Stomach (tissue), 9 donors: ENCODE data around the gene ZNF322. TPM values are rescaled to one million over a fixed set of nuclear protein-coding genes. Genes with fewer than 3 reads are reported as not detected.

Experiments used
- DNase-seq, 2 donors: peaks; one replicate each; pipeline versions ENCODE4 v3.0.0 to v3.0.0-alpha.2; 2013 to 2019
- H3K27ac ChIP-seq, 5 donors: fragments of 200-600 bp in 4 of 5; sonication (generic) in 4 of 5; one replicate each; pipeline ENCODE4 v1.5.1; 2013 to 2019; ENCODE audit warnings: mild to moderate bottlenecking in 1 of 5, moderate library complexity in 1 of 5
- H3K27me3 ChIP-seq, 3 donors: fragments of 200-600 bp; sonication (generic); one replicate each; pipeline ENCODE4 v1.5.1; 2017 to 2019; ENCODE audit warnings: mixed run types in 1 of 3
- H3K36me3 ChIP-seq, 4 donors: fragments of 200-600 bp; sonication (generic); 1 replicate in 3 of 4; 2 replicates in 1 of 4; pipeline ENCODE4 v1.5.1; 2016 to 2019
- H3K4me1 ChIP-seq, 4 donors: fragments of 200-600 bp; sonication (generic); one replicate each; pipeline ENCODE4 v1.5.1; 2016 to 2019
- H3K4me3 ChIP-seq, 4 donors: fragments of 200-600 bp; sonication (generic) in 3 of 4; one replicate each; pipeline ENCODE4 v1.5.1; 2016 to 2019; ENCODE audit warnings: mild to moderate bottlenecking in 1 of 4
- H3K9me3 ChIP-seq, 4 donors: fragments of 200-600 bp; sonication (generic); one replicate each; pipeline ENCODE4 v1.5.1; 2016 to 2019
- EP300 ChIP-seq: sonication (generic); formaldehyde crosslinking; IDR thresholded peaks from one replicate; pipeline ENCODE4 v1.6.1; 2017; ENCODE audit warnings: antibody characterized with exemption
- POLR2A ChIP-seq, 4 donors: fragments of 450-650 bp; IDR thresholded peaks; one replicate each; pipeline ENCODE4 v1.6.1; 2016; ENCODE audit warnings: antibody characterized with exemption in 4 of 4, control low read depth in 2 of 4, mild to moderate bottlenecking in 1 of 4, moderate library complexity in 1 of 4
- POLR2AphosphoS5 ChIP-seq, 3 donors: sonication (generic); formaldehyde crosslinking; IDR thresholded peaks; one replicate each; pipeline ENCODE4 v1.6.1; 2016; ENCODE audit warnings: antibody characterized with exemption in 3 of 3
- WGBS, 5 donors: extraction: QIAGEN DNeasy Blood & Tissue Kit in 3 of 5; methylation state at CpG; one replicate each; pipeline versions ENCODE4 v1.1.5 to v1.1.7; 2013 to 2018; 5-methylcytosine and 5-hydroxymethylcytosine counted together
- intact Hi-C: fragments of 100-400 bp; cut with DNase I; formaldehyde crosslinking; loops from one replicate; pipeline ENCODE4 v1.15.1; 2023; ENCODE audit warnings: low total_unique reads
- polyA plus RNA-seq, 3 donors: library from polyadenylated mRNA; stranded (reverse); fragments of 200-250 nt; gene quantifications; one replicate each; pipeline ENCODE4 v1.2.3, GENCODE V29; 2013
- total RNA-seq, 5 donors: library from RNA; depleted of rRNA; stranded (reverse); fragments of >200 nt; gene quantifications; one replicate each; pipeline versions ENCODE4 v1.1.0 to v1.2.3, GENCODE V29; 2014 to 2016
- TF ChIP-seq, protein P1 (sequence below), 7 experiments: fragments of 450-650 bp in 4 of 7; fragments of 200-600 bp in 3 of 7; sonication (generic) in 3 of 7; IDR thresholded peaks; one replicate each; pipeline ENCODE4 v1.5.1; 2016 to 2019; ENCODE audit warnings: antibody characterized with exemption in 7 of 7, control low read depth in 2 of 7, mild to moderate bottlenecking in 1 of 7
- donor health status: healthy with polysubstance abuse.
- donor health status: Bipolar disorder and iron deficiency.
- donor health status: healthy.

The ZNF322 gene
- total and polyA plus RNA-seq, 8 donors = 4.1 to 23.9 (median 8.6) TPM

DNA sequence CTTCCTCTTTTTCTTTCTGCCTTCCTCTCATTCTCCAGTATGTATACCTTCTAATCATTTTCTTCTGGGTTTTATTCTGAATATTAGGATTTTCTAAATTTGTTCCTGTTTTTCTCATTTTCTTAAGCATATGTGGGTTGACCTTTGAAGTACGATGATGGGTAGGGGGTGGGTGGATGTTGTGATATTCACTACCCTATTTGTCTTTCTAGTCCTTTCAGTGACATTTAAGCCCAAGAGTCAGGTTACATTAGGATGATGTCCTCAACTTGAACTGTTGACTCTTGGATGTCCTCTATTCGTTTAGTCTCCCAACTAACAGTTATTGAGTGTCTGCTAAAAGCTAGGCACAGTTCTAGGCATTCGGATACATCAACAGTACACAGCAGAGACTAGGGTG is 55.5 kb downstream of the ZNF322 start:
- Histone ChIP-seq H3K4me1 (no peaks in the 10 kb centered on the region), H3K4me3 (no peak overlapping the region), H3K27ac (no peak overlapping the region), H3K27me3 (no peaks in the 10 kb centered on the region), H3K36me3 (peaks cover 10 to 16% (median 15%) of the 10 kb centered on the region in 4 donors), H3K9me3 (no peaks in the 10 kb centered on the region)
- intact Hi-C loops = no loop called here
- 61 to 77% (median 67%) methylated on average over 3 of the region's 3 CpGs for WGBS, 5 donors
- TF ChIP-seq EP300 (no peak), POLR2AphosphoS5 (IDR thresholded peaks at IDR 0.05) (no peak), POLR2A (IDR thresholded peaks at IDR 0.05) (no peak)
- TF ChIP-seq, protein P1, sequence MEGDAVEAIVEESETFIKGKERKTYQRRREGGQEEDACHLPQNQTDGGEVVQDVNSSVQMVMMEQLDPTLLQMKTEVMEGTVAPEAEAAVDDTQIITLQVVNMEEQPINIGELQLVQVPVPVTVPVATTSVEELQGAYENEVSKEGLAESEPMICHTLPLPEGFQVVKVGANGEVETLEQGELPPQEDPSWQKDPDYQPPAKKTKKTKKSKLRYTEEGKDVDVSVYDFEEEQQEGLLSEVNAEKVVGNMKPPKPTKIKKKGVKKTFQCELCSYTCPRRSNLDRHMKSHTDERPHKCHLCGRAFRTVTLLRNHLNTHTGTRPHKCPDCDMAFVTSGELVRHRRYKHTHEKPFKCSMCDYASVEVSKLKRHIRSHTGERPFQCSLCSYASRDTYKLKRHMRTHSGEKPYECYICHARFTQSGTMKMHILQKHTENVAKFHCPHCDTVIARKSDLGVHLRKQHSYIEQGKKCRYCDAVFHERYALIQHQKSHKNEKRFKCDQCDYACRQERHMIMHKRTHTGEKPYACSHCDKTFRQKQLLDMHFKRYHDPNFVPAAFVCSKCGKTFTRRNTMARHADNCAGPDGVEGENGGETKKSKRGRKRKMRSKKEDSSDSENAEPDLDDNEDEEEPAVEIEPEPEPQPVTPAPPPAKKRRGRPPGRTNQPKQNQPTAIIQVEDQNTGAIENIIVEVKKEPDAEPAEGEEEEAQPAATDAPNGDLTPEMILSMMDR (IDR thresholded peaks at IDR 0.05) = no peak
- DNase-seq = no peak

DNA sequence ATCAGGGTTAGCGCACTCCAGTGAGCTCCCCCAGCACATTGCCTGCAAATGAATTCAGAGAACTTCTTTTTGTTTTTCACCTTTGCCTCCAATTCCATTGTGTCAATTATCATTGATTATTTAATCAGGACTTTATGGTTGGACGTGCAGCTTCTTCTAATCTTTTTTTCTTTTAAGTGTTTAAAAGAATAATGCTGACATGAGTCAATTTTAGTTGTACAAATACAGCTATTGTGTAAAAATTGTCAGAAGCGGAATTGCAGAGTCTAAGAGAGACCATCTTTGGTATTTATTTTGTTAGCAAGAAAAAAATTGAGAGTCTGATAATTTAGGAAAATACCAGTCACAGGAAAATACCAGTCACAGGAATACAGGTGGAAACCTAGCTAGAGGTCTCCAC is 57.3 kb downstream of the ZNF322 start:
- Histone ChIP-seq H3K27me3 (no peaks in the 10 kb centered on the region), H3K36me3 (peaks cover 14 to 27% (median 27%) of the 10 kb centered on the region in 4 donors), H3K4me1 (peaks cover 9 to 16% (median 13%) of the 10 kb centered on the region in 4 donors), H3K4me3 (no peak overlapping the region), H3K27ac (no peak overlapping the region), H3K9me3 (no peaks in the 10 kb centered on the region)
- no peak for DNase-seq
- intact Hi-C loops = no loop called here
- WGBS, 5 donors = 66 to 76% (median 72%) methylated on average over 3 of the region's 3 CpGs
- TF ChIP-seq, protein P1 (IDR thresholded peaks at IDR 0.05) = no peak
- TF ChIP-seq POLR2AphosphoS5 (IDR thresholded peaks at IDR 0.05) (no peak), POLR2A (IDR thresholded peaks at IDR 0.05) (no peak), EP300 (no peak)

DNA sequence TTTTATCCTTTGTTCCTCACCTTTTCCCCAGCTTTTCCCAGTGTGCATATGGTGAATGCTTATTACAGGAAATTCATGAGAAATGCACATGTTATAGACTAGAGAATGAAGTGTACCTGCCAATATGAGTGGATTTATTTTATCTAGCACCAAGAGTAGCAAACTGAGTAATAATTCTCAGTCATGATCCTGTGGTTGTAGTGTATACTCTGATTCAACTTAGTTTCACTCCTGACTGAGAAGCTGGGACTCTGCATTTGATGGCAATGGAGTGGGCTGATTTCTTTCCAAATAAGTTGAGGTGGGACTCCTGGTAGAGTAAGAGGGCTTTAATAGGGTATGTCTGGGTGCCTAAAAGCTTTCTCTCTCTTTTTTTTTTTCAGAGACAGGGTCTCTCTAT is 58.8 kb downstream of the ZNF322 start:
- no peak for DNase-seq
- H3K9me3 ChIP-seq = no peaks in the 10 kb centered on the region
- H3K27ac ChIP-seq = no peak overlapping the region
- H3K36me3 ChIP-seq = peaks cover 14 to 27% (median 27%) of the 10 kb centered on the region in 4 donors
- no peak overlapping the region for H3K4me3 ChIP-seq
- TF ChIP-seq, protein P1 (IDR thresholded peaks at IDR 0.05) = no peak
- TF ChIP-seq POLR2A (IDR thresholded peaks at IDR 0.05) (no peak), POLR2AphosphoS5 (IDR thresholded peaks at IDR 0.05) (no peak), EP300 (no peak)
- H3K4me1 ChIP-seq = peaks cover 9 to 24% (median 18%) of the 10 kb centered on the region in 4 donors
- intact Hi-C loops = no loop called here
- no peaks in the 10 kb centered on the region for H3K27me3 ChIP-seq

GRCh38 chr6:26599591-26599990 is 60.0 kb downstream of the ZNF322 start:
- DNase-seq = no peak
- H3K27me3 ChIP-seq = peaks cover 0 to 6% (median 0%) of the 10 kb centered on the region in 3 donors
- intact Hi-C loops = loop anchor here (10.0 kb wide), 1 partner anchor 255 kb away; no protein-coding TSS in a partner anchor
- peaks cover 9 to 33% (median 25%) of the 10 kb centered on the region in 4 donors for H3K4me1 ChIP-seq
- H3K9me3 ChIP-seq = no peaks in the 10 kb centered on the region
- H3K27ac ChIP-seq = no peak overlapping the region
- H3K36me3 ChIP-seq = peaks cover 14 to 27% (median 27%) of the 10 kb centered on the region in 4 donors
- 73 to 96% (median 81%) methylated on average over 1 of the region's 1 CpG for WGBS, 5 donors
- H3K4me3 ChIP-seq = no peak overlapping the region
- TF ChIP-seq, protein P1 (IDR thresholded peaks at IDR 0.05) = no peak
- TF ChIP-seq POLR2A (IDR thresholded peaks at IDR 0.05) (no peak), POLR2AphosphoS5 (IDR thresholded peaks at IDR 0.05) (no peak), EP300 (no peak)
